Measurements from ENCODE around the gene ENOX1.

Gene ENOX1

GRCh38 chr13:43662976-43663375 is 123.8 kb downstream of the ENOX1 start:
- no peak overlapping the region for H3K4me3 ChIP-seq (ENCODE audit: low read depth, low read length)

GRCh38 chr13:43661161-43661830 is 125.5 kb downstream of the ENOX1 start:
- Histone ChIP-seq H4K91ac (ENCODE audit: low read depth, low read length) (no peak overlapping the region), H3K18ac (ENCODE audit: low read length) (no peak overlapping the region), H2BK12ac (ENCODE audit: low read length) (no peak overlapping the region), H2BK5ac (ENCODE audit: low read depth, low read length, poor library complexity) (no peak overlapping the region), H3K14ac (ENCODE audit: low read length) (no peak overlapping the region), H3K79me1 (ENCODE audit: low read length) (no peaks in the 10 kb centered on the region), H3K9me3 (ENCODE audit: insufficient read depth, low read depth, low read length) (no peaks in the 10 kb centered on the region), H3K23ac (ENCODE audit: low read length) (no peak overlapping the region), H3K79me2 (ENCODE audit: control insufficient read depth, insufficient read depth, low read length, poor library complexity) (no peaks in the 10 kb centered on the region), H3K27me3 (ENCODE audit: insufficient read depth, low read length) (no peaks in the 10 kb centered on the region), H2BK120ac (ENCODE audit: insufficient read depth, low read length, poor library complexity) (no peak overlapping the region), H3K27ac (ENCODE audit: low read depth, low read length) (no peak overlapping the region), H3K4ac (ENCODE audit: low read depth, low read length) (no peak overlapping the region), H3K4me3 (ENCODE audit: low read depth, low read length) (no peak overlapping the region), H3K4me1 (ENCODE audit: control insufficient read depth in 1 of 2, insufficient read depth in 2 of 2, low read length in 2 of 2) (peaks cover 0 to 3% of the 10 kb centered on the region in 2 experiments), H2AFZ (ENCODE audit: insufficient read depth, low read length, poor library complexity) (no peak overlapping the region), H3K36me3 (ENCODE audit: control insufficient read depth in 1 of 2, insufficient read depth in 2 of 2, low read length in 2 of 2) (no peaks in the 10 kb centered on the region), H3K4me2 (ENCODE audit: low read length) (no peak overlapping the region), H3K9ac (ENCODE audit: low read length) (no peak overlapping the region), H4K12ac (ENCODE audit: low read depth, low read length) (no peak overlapping the region), H2AK5ac (ENCODE audit: low read length) (no peak overlapping the region), H4K8ac (ENCODE audit: low read depth, low read length) (no peak overlapping the region)
- WGBS (ENCODE audit: extremely low coverage, insufficient coverage, insufficient read length) = no CpG with 5 or more reads among the region's 6 CpGs
- no peak for DNase-seq

More at GRCh38 chr13:43662976-43663375, 123.8 kb downstream of the ENOX1 start:
- Histone ChIP-seq H2BK5ac (ENCODE audit: low read depth, low read length, poor library complexity) (no peak overlapping the region), H3K4ac (ENCODE audit: low read depth, low read length) (no peak overlapping the region), H3K14ac (ENCODE audit: low read length) (no peak overlapping the region), H4K91ac (ENCODE audit: low read depth, low read length) (no peak overlapping the region), H3K27me3 (ENCODE audit: insufficient read depth, low read length) (no peaks in the 10 kb centered on the region), H3K4me2 (ENCODE audit: low read length) (no peak overlapping the region), H2BK12ac (ENCODE audit: low read length) (no peak overlapping the region), H2AK5ac (ENCODE audit: low read length) (no peak overlapping the region), H2AFZ (ENCODE audit: insufficient read depth, low read length, poor library complexity) (no peak overlapping the region), H3K9me3 (ENCODE audit: insufficient read depth, low read depth, low read length) (no peaks in the 10 kb centered on the region), H2BK120ac (ENCODE audit: insufficient read depth, low read length, poor library complexity) (no peak overlapping the region), H3K23ac (ENCODE audit: low read length) (no peak overlapping the region), H3K79me1 (ENCODE audit: low read length) (no peaks in the 10 kb centered on the region), H4K12ac (ENCODE audit: low read depth, low read length) (no peak overlapping the region), H3K18ac (ENCODE audit: low read length) (no peak overlapping the region), H3K4me1 (ENCODE audit: control insufficient read depth in 1 of 2, insufficient read depth in 2 of 2, low read length in 2 of 2) (no peaks in the 10 kb centered on the region), H3K36me3 (ENCODE audit: control insufficient read depth in 1 of 2, insufficient read depth in 2 of 2, low read length in 2 of 2) (no peaks in the 10 kb centered on the region), H3K27ac (ENCODE audit: low read depth, low read length) (no peak overlapping the region), H3K9ac (ENCODE audit: low read length) (no peak overlapping the region), H3K79me2 (ENCODE audit: control insufficient read depth, insufficient read depth, low read length, poor library complexity) (no peaks in the 10 kb centered on the region), H4K8ac (ENCODE audit: low read depth, low read length) (no peak overlapping the region)
- DNase-seq = no peak

- H4K8ac ChIP-seq (ENCODE audit: low read depth, low read length) = no peak overlapping the region
- H2AK5ac ChIP-seq (ENCODE audit: low read length) = no peak overlapping the region
- H3K18ac ChIP-seq (ENCODE audit: low read length) = no peak overlapping the region
- H4K12ac ChIP-seq (ENCODE audit: low read depth, low read length) = no peak overlapping the region
- H2AFZ ChIP-seq (ENCODE audit: insufficient read depth, low read length, poor library complexity) = no peak overlapping the region
- no peak overlapping the region for H3K27ac ChIP-seq (ENCODE audit: low read depth, low read length)
- H3K23ac ChIP-seq (ENCODE audit: low read length) = no peak overlapping the region
- DNase-seq = no peak
- no peaks in the 10 kb centered on the region for H3K9me3 ChIP-seq (ENCODE audit: insufficient read depth, low read depth, low read length)
- H4K91ac ChIP-seq (ENCODE audit: low read depth, low read length) = no peak overlapping the region
- H3K79me2 ChIP-seq (ENCODE audit: control insufficient read depth, insufficient read depth, low read length, poor library complexity) = no peaks in the 10 kb centered on the region
- H3K27me3 ChIP-seq (ENCODE audit: insufficient read depth, low read length) = no peaks in the 10 kb centered on the region
- H3K4ac ChIP-seq (ENCODE audit: low read depth, low read length) = no peak overlapping the region
- no peak overlapping the region for H3K4me3 ChIP-seq (ENCODE audit: low read depth, low read length)
- H3K79me1 ChIP-seq (ENCODE audit: low read length) = no peaks in the 10 kb centered on the region
- peaks cover 0 to 3% of the 10 kb centered on the region in 2 experiments for H3K4me1 ChIP-seq (ENCODE audit: control insufficient read depth in 1 of 2, insufficient read depth in 2 of 2, low read length in 2 of 2)
- WGBS (ENCODE audit: extremely low coverage, insufficient coverage, insufficient read length) = no CpG with 5 or more reads among the region's 3 CpGs
- H2BK12ac ChIP-seq (ENCODE audit: low read length) = no peak overlapping the region
- no peak overlapping the region for H3K9ac ChIP-seq (ENCODE audit: low read length)
- no peak overlapping the region for H3K14ac ChIP-seq (ENCODE audit: low read length)
- H2BK5ac ChIP-seq (ENCODE audit: low read depth, low read length, poor library complexity) = no peak overlapping the region
- H3K4me2 ChIP-seq (ENCODE audit: low read length) = no peak overlapping the region
- no peaks in the 10 kb centered on the region for H3K36me3 ChIP-seq (ENCODE audit: control insufficient read depth in 1 of 2, insufficient read depth in 2 of 2, low read length in 2 of 2)
- no peak overlapping the region for H2BK120ac ChIP-seq (ENCODE audit: insufficient read depth, low read length, poor library complexity)
Measured at GRCh38 chr13:43657485-43657884, 129.3 kb downstream of the ENOX1 start.

- H3K4ac ChIP-seq (ENCODE audit: low read depth, low read length) = no peak overlapping the region
- H3K4me1 ChIP-seq (ENCODE audit: control insufficient read depth in 1 of 2, insufficient read depth in 2 of 2, low read length in 2 of 2) = peaks cover 0 to 3% of the 10 kb centered on the region in 2 experiments
- H2AFZ ChIP-seq (ENCODE audit: insufficient read depth, low read length, poor library complexity) = no peak overlapping the region
- no peaks in the 10 kb centered on the region for H3K9me3 ChIP-seq (ENCODE audit: insufficient read depth, low read depth, low read length)
- no peak overlapping the region for H4K8ac ChIP-seq (ENCODE audit: low read depth, low read length)
- H3K4me2 ChIP-seq (ENCODE audit: low read length) = no peak overlapping the region
- no peak overlapping the region for H2BK12ac ChIP-seq (ENCODE audit: low read length)
- H2BK120ac ChIP-seq (ENCODE audit: insufficient read depth, low read length, poor library complexity) = no peak overlapping the region
- H3K27me3 ChIP-seq (ENCODE audit: insufficient read depth, low read length) = no peaks in the 10 kb centered on the region
- no peaks in the 10 kb centered on the region for H3K79me1 ChIP-seq (ENCODE audit: low read length)
- H3K18ac ChIP-seq (ENCODE audit: low read length) = no peak overlapping the region
- H3K23ac ChIP-seq (ENCODE audit: low read length) = no peak overlapping the region
- no peak overlapping the region for H3K14ac ChIP-seq (ENCODE audit: low read length)
- H2BK5ac ChIP-seq (ENCODE audit: low read depth, low read length, poor library complexity) = no peak overlapping the region
- no peak overlapping the region for H2AK5ac ChIP-seq (ENCODE audit: low read length)
- no peak overlapping the region for H3K4me3 ChIP-seq (ENCODE audit: low read depth, low read length)
- no CpG with 5 or more reads among the region's 1 CpG for WGBS (ENCODE audit: extremely low coverage, insufficient coverage, insufficient read length)
- H3K27ac ChIP-seq (ENCODE audit: low read depth, low read length) = no peak overlapping the region
- DNase-seq = no peak
- no peak overlapping the region for H3K9ac ChIP-seq (ENCODE audit: low read length)
- H3K79me2 ChIP-seq (ENCODE audit: control insufficient read depth, insufficient read depth, low read length, poor library complexity) = no peaks in the 10 kb centered on the region
- H4K91ac ChIP-seq (ENCODE audit: low read depth, low read length) = no peak overlapping the region
- no peaks in the 10 kb centered on the region for H3K36me3 ChIP-seq (ENCODE audit: control insufficient read depth in 1 of 2, insufficient read depth in 2 of 2, low read length in 2 of 2)
- H4K12ac ChIP-seq (ENCODE audit: low read depth, low read length) = no peak overlapping the region
Measured at GRCh38 chr13:43653980-43654379, 132.8 kb downstream of the ENOX1 start.
